H9 (cell line): ENCODE data around the gene UBXN7. TPM values are rescaled to one million over a fixed set of nuclear protein-coding genes. Genes with fewer than 3 reads are reported as not detected.

Experiments
- DNase-seq: peaks from one replicate; pipeline ENCODE4 v3.0.0-alpha.2; 2017
- H2AFZ ChIP-seq: one replicate; pipeline ENCODE4 v1.6.1; 2013; ENCODE audit warnings: mild to moderate bottlenecking, low read length, control low read depth, moderate library complexity
- H2AK5ac ChIP-seq: 2 replicates; pipeline ENCODE4 v1.6.1; 2013; ENCODE audit warnings: low read length, control low read depth, mixed read lengths; ENCODE audit not compliant: insufficient read length
- H2BK120ac ChIP-seq: one replicate; pipeline ENCODE4 v1.6.1; 2013; ENCODE audit warnings: low read depth, mild to moderate bottlenecking, low read length, control low read depth, inconsistent platforms; ENCODE audit not compliant: poor library complexity, severe bottlenecking
- H2BK12ac ChIP-seq: 2 replicates; pipeline ENCODE4 v1.6.1; 2013; ENCODE audit warnings: low read length, control low read depth, mixed read lengths, low read depth; ENCODE audit not compliant: insufficient read length
- H2BK15ac ChIP-seq: 2 replicates; pipeline ENCODE4 v1.6.1; 2013; ENCODE audit warnings: low read depth, low read length, control low read depth
- H2BK20ac ChIP-seq: one replicate; pipeline ENCODE4 v1.6.1; 2013; ENCODE audit warnings: low read depth, mild to moderate bottlenecking, low read length, control low read depth, inconsistent platforms; ENCODE audit not compliant: poor library complexity, severe bottlenecking
- H2BK5ac ChIP-seq: 2 replicates; pipeline ENCODE4 v1.6.1; 2013; ENCODE audit warnings: low read length, control low read depth, mixed read lengths; ENCODE audit not compliant: insufficient read length
- H3K14ac ChIP-seq: 2 replicates; pipeline ENCODE4 v1.6.1; 2013; ENCODE audit warnings: low read length, control low read depth; ENCODE audit not compliant: insufficient read depth
- H3K18ac ChIP-seq: 2 replicates; pipeline ENCODE4 v1.6.1; 2013; ENCODE audit warnings: low read depth, mild to moderate bottlenecking, mixed read lengths, low read length, control low read depth; ENCODE audit not compliant: insufficient read length
- H3K23ac ChIP-seq: 2 replicates; pipeline ENCODE4 v1.6.1; 2013; ENCODE audit warnings: low read length, control low read depth, mixed read lengths, low read depth; ENCODE audit not compliant: insufficient read length
- H3K23me2 ChIP-seq: 2 replicates; pipeline ENCODE4 v1.6.1; 2013; ENCODE audit warnings: low read depth, mild to moderate bottlenecking, mixed read lengths, low read length, control low read depth; ENCODE audit not compliant: insufficient read length, poor library complexity, severe bottlenecking
- H3K27ac ChIP-seq: 2 replicates; pipeline ENCODE4 v1.5.1; 2013; ENCODE audit warnings: low read length, control low read depth, mixed read lengths, low read depth; ENCODE audit not compliant: insufficient read length
- H3K27me3 ChIP-seq: 2 replicates; pipeline ENCODE4 v1.6.1; 2013; ENCODE audit warnings: low read length, control low read depth, inconsistent platforms; ENCODE audit not compliant: insufficient read depth
- H3K4ac ChIP-seq: 2 replicates; pipeline ENCODE4 v1.6.1; 2013; ENCODE audit warnings: low read depth, mild to moderate bottlenecking, control low read depth, inconsistent platforms, low read length, moderate library complexity
- H3K4me1 ChIP-seq: 2 replicates; pipeline ENCODE4 v1.6.1; 2013; ENCODE audit warnings: low read length, control low read depth, inconsistent platforms; ENCODE audit not compliant: insufficient read depth
- H3K4me2 ChIP-seq: 2 replicates; pipeline ENCODE4 v1.6.1; 2013; ENCODE audit warnings: low read length, control low read depth, mixed read lengths; ENCODE audit not compliant: insufficient read length, insufficient read depth
- H3K56ac ChIP-seq: 2 replicates; pipeline ENCODE4 v1.6.1; 2013; ENCODE audit warnings: low read depth, mild to moderate bottlenecking, mixed read lengths, low read length, control low read depth; ENCODE audit not compliant: insufficient read length
- H3K79me1 ChIP-seq: 2 replicates; pipeline ENCODE4 v1.6.1; 2013; ENCODE audit warnings: low read depth, mild to moderate bottlenecking, moderate library complexity, low read length, control low read depth, inconsistent platforms; ENCODE audit not compliant: insufficient read depth, poor library complexity, severe bottlenecking
- H3K79me2 ChIP-seq: 2 replicates; pipeline ENCODE4 v1.6.1; 2013; ENCODE audit warnings: low read length, control low read depth, inconsistent platforms; ENCODE audit not compliant: insufficient read depth
- H3K9ac ChIP-seq: 2 replicates; pipeline ENCODE4 v1.6.1; 2013; ENCODE audit warnings: low read length, control low read depth, mixed read lengths; ENCODE audit not compliant: insufficient read length; ENCODE audit errors: extremely low read depth
- H3K9me3 ChIP-seq: one replicate; pipeline ENCODE4 v1.6.1; 2013; ENCODE audit warnings: low read depth, low read length, inconsistent platforms; ENCODE audit not compliant: control insufficient read depth
- H3T11ph ChIP-seq: one replicate; pipeline ENCODE4 v1.6.1; 2013; ENCODE audit warnings: mild to moderate bottlenecking, low read length, control low read depth, inconsistent platforms
- H4K20me1 ChIP-seq: one replicate; pipeline ENCODE4 v1.6.1; 2013; ENCODE audit not compliant: control insufficient read depth, insufficient read length, insufficient read depth
- H4K5ac ChIP-seq: 2 replicates; pipeline ENCODE4 v1.6.1; 2013; ENCODE audit warnings: low read depth, mild to moderate bottlenecking, mixed read lengths, low read length, control low read depth; ENCODE audit not compliant: insufficient read length
- H4K8ac ChIP-seq: replicated peaks from 2 replicates; pipeline ENCODE4 v1.6.1; 2013; ENCODE audit warnings: low read length, control low read depth, mixed read lengths, low read depth; ENCODE audit not compliant: insufficient read length
- H4K91ac ChIP-seq: 2 replicates; pipeline ENCODE4 v1.6.1; 2013; ENCODE audit warnings: low read depth, mild to moderate bottlenecking, moderate library complexity, mixed read lengths, low read length, control low read depth; ENCODE audit not compliant: insufficient read length
- H3K27ac Mint-ChIP-seq, 3 experiments: 2 replicates in 2 of 3; 3 replicates in 1 of 3; pipeline ENCODE4 v1.8.0; 2020 to 2021; ENCODE audit warnings: mixed read lengths in 3 of 3, mild to moderate bottlenecking in 1 of 3, moderate library complexity in 1 of 3
- H3K27me3 Mint-ChIP-seq: 2 replicates; pipeline ENCODE4 v1.8.0; 2021; ENCODE audit warnings: low read depth, mild to moderate bottlenecking, moderate library complexity, mixed read lengths
- H3K36me3 Mint-ChIP-seq, 3 experiments: 2 replicates in 2 of 3; 3 replicates in 1 of 3; pipeline ENCODE4 v1.8.0; 2020 to 2021; ENCODE audit warnings: low read depth in 3 of 3, mixed read lengths in 3 of 3; ENCODE audit not compliant: insufficient read depth in 1 of 3
- H3K4me1 Mint-ChIP-seq, 2 experiments: 2 replicates each; pipeline ENCODE4 v1.8.0; 2020; ENCODE audit warnings: mixed read lengths in 2 of 2
- H3K4me3 Mint-ChIP-seq, 2 experiments: 2 replicates in 1 of 2; 3 replicates in 1 of 2; pipeline ENCODE4 v1.8.0; 2020 to 2021; ENCODE audit warnings: mild to moderate bottlenecking in 2 of 2, mixed read lengths in 2 of 2, moderate library complexity in 1 of 2
- H3K9me3 Mint-ChIP-seq, 2 experiments: 2 replicates in 1 of 2; 3 replicates in 1 of 2; pipeline ENCODE4 v1.8.0; 2020; ENCODE audit warnings: mild to moderate bottlenecking in 2 of 2, mixed read lengths in 2 of 2, moderate library complexity in 1 of 2
- WGBS: extraction: QIAGEN DNeasy Blood & Tissue Kit; methylation state at CpG from one replicate; pipeline ENCODE4 v1.1.7; 2013; ENCODE audit warnings: missing lambda C conversion rate, low lambda C conversion rate, mixed read lengths; ENCODE audit not compliant: insufficient read length; ENCODE audit errors: extremely low coverage; 5-methylcytosine and 5-hydroxymethylcytosine counted together
- total RNA-seq: library from RNA; stranded (reverse); gene quantifications from 2 replicates; pipeline ENCODE4 v1.2.1, GENCODE V29; 2021
- TF ChIP-seq, protein P1 (sequence below): fragments of 200-600 bp; sonication (generic); conservative IDR thresholded peaks from 3 replicates; pipeline ENCODE4 v1.8.0; 2021; ENCODE audit warnings: antibody characterized with exemption, mild to moderate bottlenecking

The UBXN7 gene
- total RNA-seq, 1 experiment from 2014 or later = 110 TPM

DNA sequence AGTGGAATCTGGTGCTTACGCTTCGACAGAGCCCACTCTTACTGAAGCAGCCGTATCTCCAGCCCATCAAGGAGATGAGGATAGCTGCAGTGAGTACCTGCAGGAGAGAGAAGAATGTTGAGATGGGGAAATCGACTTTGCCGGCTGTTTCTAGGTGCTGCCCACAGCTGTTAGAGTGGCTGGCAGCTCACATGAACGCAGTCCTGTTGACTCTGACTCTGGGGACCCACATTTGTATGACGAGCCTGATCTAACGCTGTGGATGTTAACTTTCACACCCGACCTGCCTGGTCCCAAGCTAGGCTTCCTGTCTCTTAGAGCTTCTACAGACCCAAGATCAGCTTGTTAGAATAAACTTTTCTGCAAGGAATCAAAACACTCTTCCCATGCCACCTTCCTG, 105.3 kb downstream of the UBXN7 start:
- Histone ChIP-seq H3T11ph (no peak overlapping the region), H2BK120ac (no peak overlapping the region), H3K4me1 (no peaks in the 10 kb centered on the region), H4K91ac (no peak overlapping the region), H2BK15ac (no peak overlapping the region), H3K27ac (no peak overlapping the region), H3K56ac (no peak overlapping the region), H3K23ac (no peak overlapping the region), H3K79me1 (no peaks in the 10 kb centered on the region), H4K5ac (no peak overlapping the region), H4K8ac (no peak overlapping the region), H3K18ac (no peak overlapping the region), H4K20me1 (no peaks in the 10 kb centered on the region), H2AFZ (no peak overlapping the region), H3K9ac (no peak overlapping the region), H3K14ac (no peak overlapping the region; the same call in 1 of the 2 replicates), H2BK20ac (no peak overlapping the region), H3K79me2 (no peaks in the 10 kb centered on the region), H2AK5ac (no peak overlapping the region), H3K23me2 (no peaks in the 10 kb centered on the region), H2BK12ac (no peak overlapping the region), H3K9me3 (no peaks in the 10 kb centered on the region), H3K27me3 (no peaks in the 10 kb centered on the region), H3K4ac (no peak overlapping the region), H3K4me2 (no peak overlapping the region), H2BK5ac (no peak overlapping the region)
- no peak overlapping the region for H3K4me3 Mint-ChIP-seq
- DNase-seq = no peak
- no CpG with 5 or more reads among the region's 9 CpGs for WGBS
- peaks cover 15 to 26% of the 10 kb centered on the region in 2 experiments for H3K4me1 Mint-ChIP-seq
- no peaks in the 10 kb centered on the region for H3K9me3 Mint-ChIP-seq
- no peaks in the 10 kb centered on the region for H3K27me3 Mint-ChIP-seq
- H3K27ac Mint-ChIP-seq = peak overlapping the region in 1 of 3 experiments; percentile 49; a peak in 1 of 7 replicates
- TF ChIP-seq, protein P1, sequence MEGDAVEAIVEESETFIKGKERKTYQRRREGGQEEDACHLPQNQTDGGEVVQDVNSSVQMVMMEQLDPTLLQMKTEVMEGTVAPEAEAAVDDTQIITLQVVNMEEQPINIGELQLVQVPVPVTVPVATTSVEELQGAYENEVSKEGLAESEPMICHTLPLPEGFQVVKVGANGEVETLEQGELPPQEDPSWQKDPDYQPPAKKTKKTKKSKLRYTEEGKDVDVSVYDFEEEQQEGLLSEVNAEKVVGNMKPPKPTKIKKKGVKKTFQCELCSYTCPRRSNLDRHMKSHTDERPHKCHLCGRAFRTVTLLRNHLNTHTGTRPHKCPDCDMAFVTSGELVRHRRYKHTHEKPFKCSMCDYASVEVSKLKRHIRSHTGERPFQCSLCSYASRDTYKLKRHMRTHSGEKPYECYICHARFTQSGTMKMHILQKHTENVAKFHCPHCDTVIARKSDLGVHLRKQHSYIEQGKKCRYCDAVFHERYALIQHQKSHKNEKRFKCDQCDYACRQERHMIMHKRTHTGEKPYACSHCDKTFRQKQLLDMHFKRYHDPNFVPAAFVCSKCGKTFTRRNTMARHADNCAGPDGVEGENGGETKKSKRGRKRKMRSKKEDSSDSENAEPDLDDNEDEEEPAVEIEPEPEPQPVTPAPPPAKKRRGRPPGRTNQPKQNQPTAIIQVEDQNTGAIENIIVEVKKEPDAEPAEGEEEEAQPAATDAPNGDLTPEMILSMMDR = no peak
- no peaks in the 10 kb centered on the region for H3K36me3 Mint-ChIP-seq
